NCI-H526 (cell line): Measurements from ENCODE around the gene RNASE9.
"Not testable (repeated sequence)": the region's sequence is repeated elsewhere in the genome, so short reads cannot be mapped to it uniquely, and the experiment has no call there.

ENCODE experiments used
- DNase-seq, 2 experiments: peaks; one replicate each; lab custom pipeline; 2025; lab: John Stamatoyannopoulos, UW

The RNASE9 gene

DNA sequence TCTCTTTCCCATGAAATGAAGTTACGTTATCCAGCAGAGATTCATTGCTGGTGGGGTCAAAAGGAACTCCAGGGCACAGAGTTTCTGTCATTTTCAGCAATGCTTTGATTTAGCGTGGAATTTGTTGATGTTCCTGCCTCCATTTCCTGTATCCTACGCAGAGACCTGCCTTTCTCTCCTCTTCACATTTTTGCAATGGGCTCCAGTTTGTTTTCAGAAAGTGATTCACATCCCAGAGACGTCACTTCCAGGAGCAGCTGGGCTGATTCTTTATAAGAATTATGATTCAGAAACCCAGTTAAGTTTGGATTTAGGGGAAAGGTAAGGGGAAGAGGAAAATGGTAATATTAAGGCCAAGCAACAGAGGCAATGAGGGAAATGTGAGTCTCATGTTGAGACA, 43.9 kb downstream of the RNASE9 start:
- no peak for DNase-seq

DNA sequence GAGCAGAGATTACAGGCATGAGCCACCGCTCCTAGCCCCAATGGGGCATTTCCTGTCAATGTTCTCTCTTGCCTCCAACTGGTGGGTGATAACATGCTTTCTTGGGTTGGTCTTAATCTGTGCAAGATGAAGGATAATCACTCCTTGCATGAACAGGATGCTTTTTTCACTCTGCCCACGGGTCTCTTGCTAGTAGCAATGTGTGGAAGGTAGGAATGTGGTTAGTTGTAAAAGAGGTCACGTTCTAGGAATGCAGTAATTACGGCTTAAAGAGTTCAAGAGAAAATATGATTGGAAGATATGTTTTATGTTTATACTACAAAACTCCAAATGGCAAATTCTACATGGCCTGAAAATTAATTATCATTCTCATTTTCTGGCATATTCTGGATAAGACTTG, 45.0 kb downstream of the RNASE9 start:
- no peak for DNase-seq

DNA sequence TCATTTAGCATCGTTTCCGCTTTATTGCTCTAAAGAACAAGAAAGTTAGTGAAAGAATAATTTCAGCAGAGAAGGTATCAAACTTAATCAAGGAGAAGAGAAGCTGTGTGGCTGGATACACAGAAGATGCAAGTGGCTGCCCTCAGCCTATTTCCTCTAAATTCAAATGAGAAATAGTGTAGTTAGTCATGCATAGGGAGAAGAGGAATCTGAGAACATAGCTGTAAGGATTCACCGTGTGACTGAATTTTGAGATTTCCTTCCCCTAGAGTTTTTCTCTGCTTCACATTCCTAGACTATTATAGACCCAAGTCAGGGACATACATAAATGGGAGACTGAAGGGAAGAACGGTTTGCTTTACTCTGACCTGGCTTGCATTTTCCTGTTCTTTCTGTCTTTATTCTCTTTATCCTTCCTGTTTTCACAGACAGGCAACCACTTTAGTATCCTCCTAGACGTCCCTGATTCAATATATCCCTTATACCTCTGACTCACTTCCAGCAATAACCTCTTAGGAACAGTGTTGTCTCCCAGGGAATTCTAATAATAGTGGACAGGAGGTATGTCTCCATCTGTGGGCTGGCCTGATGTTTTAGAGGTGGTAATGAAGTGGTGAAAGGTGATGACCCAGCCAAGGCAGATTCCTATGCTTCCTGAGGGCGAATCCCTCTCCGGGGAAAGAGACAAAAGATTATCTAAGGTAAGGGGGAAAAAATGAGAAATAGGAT, 48.5 kb downstream of the RNASE9 start:
- no peak for DNase-seq

DNA sequence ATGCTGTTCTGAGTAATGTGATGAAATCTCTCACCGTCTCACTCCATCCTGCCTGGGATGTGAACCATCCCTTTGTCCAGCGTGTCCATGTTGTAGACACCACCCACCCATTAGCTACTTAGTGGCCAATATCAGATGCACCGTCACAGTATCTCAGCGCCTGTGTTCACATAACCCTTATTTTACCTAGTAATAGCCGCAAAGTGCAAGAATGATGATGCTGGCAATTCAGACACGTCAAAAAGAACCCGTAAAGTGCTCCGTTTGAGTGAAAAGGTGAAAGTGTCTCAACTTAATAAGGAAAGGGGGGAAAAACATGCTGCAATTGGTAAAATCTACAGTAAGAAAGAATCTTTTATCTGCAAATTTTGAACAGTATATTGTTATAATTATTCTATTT, 52.5 kb downstream of the RNASE9 start:
- no peak for DNase-seq

DNA sequence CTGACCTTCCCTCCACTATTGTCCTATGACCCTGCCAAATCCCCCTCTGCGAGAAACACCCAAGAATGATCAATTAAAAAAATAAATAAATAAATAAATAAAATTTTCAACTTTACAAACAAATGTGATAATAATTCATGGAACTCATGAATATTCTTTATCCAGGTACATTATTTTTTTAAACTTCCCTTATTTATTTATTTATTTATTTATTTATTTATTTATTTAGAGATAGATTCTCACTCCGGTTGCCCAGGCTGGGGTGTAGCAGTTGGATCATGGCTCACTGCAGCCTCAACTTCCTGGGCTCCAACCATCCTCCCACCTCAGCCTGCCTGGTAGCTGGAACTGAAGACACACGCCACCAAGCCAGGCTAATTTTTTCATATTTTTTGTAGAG, 53.3 kb downstream of the RNASE9 start:
- DNase-seq: not testable (repeated sequence)

DNA sequence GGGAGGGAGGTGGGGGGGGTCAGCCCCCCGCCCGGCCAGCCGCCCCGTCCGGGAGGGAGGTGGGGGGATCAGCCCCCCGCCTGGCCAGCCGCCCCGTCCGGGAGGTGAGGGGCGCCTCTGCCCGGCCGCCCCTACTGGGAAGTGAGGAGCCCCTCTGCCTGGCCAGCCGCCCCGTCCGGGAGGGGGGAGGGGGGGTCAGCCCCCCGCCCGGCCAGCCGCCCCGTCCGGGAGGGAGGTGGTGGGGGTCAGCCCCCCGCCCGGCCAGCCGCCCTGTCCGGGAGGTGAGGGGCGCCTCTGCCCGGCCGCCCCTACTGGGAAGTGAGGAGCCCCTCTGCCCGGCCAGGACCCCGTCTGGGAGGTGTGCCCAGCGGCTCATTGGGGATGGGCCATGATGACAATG, 54.1 kb downstream of the RNASE9 start:
- not testable (repeated sequence) for DNase-seq

DNA sequence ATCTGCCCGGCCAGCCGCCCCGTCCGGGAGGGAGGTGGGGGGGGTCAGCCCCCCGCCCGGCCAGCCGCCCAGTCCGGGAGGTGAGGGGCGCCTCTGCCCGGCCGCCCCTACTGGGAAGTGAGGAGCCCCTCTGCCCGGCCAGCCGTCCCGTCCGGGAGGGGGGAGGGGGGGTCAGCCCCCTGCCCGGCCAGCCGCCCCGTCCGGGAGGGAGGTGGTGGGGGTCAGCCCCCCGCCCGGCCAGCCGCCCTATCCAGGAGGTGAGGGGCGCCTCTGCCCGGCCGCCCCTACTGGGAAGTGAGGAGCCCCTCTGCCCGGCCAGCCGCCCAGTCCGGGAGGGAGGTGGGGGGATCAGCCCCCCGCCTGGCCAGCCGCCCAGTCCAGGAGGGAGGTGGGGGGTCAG, 54.6 kb downstream of the RNASE9 start:
- DNase-seq: not testable (repeated sequence)
